K562 (cell line): ENCODE data around the gene FGF22. TPM values are rescaled to one million over a fixed set of nuclear protein-coding genes. Genes with fewer than 3 reads are reported as not detected.
A peak's percentile ranks its signal among the peaks of the same experiment; 100 is the strongest.

ENCODE experiments used
- BMI1 ChIP-seq: fragments of 150-350 bp; IDR thresholded peaks from 2 replicates; pipeline ENCODE4 v1.6.1; 2014; ENCODE audit warnings: low read length
- CREB3L1 ChIP-seq: fragments of 450-650 bp; IDR thresholded peaks from 2 replicates; pipeline ENCODE4 v1.6.1; 2014; ENCODE audit warnings: low read depth, mild to moderate bottlenecking, moderate library complexity, borderline replicate concordance
- FOXP1 ChIP-seq: sonication (generic); formaldehyde crosslinking; IDR thresholded peaks from 2 replicates; pipeline ENCODE4 v1.8.0; 2022; ENCODE audit warnings: mild to moderate bottlenecking, missing genetic modification reagents
- HDAC1 ChIP-seq, 2 experiments: fragments of 450-650 bp; IDR thresholded peaks; 2 replicates each; pipeline ENCODE4 v1.6.1; 2016 to 2017; ENCODE audit warnings: inconsistent platforms in 1 of 2, mild to moderate bottlenecking in 1 of 2, moderate library complexity in 1 of 2
- HLTF ChIP-seq: fragments of 450-650 bp; IDR thresholded peaks from 2 replicates; pipeline ENCODE4 v1.6.1; 2016
- HMGXB4 ChIP-seq: sonication (generic); formaldehyde crosslinking; IDR thresholded peaks from 2 replicates; pipeline ENCODE4 v1.8.1; 2023; ENCODE audit warnings: mild to moderate bottlenecking, missing genetic modification reagents
- KLF13 ChIP-seq: fragments of 450-650 bp; IDR thresholded peaks from 2 replicates; pipeline ENCODE4 v1.6.1; 2016; ENCODE audit warnings: missing genetic modification characterization, low read depth, mild to moderate bottlenecking, missing compliant biosample characterization, moderate library complexity, borderline replicate concordance
- MLLT1 ChIP-seq, 2 experiments: fragments of 450-650 bp; IDR thresholded peaks; 2 replicates each; pipeline ENCODE4 v1.6.1; 2016
- SIN3A ChIP-seq, 2 experiments: fragments of 150-350 bp in 1 of 2; IDR thresholded peaks; 2 replicates each; pipeline ENCODE4 v1.6.1; 2011 to 2016; ENCODE audit warnings: borderline replicate concordance in 2 of 2, low read depth in 2 of 2, low read length in 2 of 2, mild to moderate bottlenecking in 2 of 2, moderate library complexity in 2 of 2; ENCODE audit not compliant: control insufficient read depth in 1 of 2
- SMARCE1 ChIP-seq: fragments of 450-650 bp; IDR thresholded peaks from 2 replicates; pipeline ENCODE4 v1.7.1; 2016; ENCODE audit warnings: mild to moderate bottlenecking
- SP1 ChIP-seq: sonication (generic); formaldehyde crosslinking; IDR thresholded peaks from 2 replicates; pipeline ENCODE4 v1.8.1; 2022; ENCODE audit warnings: mild to moderate bottlenecking, missing genetic modification reagents
- STAG1 ChIP-seq: sonication (generic); formaldehyde crosslinking; IDR thresholded peaks from 2 replicates; pipeline ENCODE4 v1.5.0; 2020; ENCODE audit warnings: missing genetic modification reagents, borderline replicate concordance
- ZC3H11A ChIP-seq: IDR thresholded peaks from 2 replicates; pipeline ENCODE4 v1.6.1; 2012; ENCODE audit warnings: low read depth, low read length, improper control_type of control experiment
- ZNF217 ChIP-seq: sonication (generic); formaldehyde crosslinking; IDR thresholded peaks from 2 replicates; pipeline ENCODE4 v1.8.0; 2022; ENCODE audit warnings: mild to moderate bottlenecking, missing genetic modification reagents
- ZNF511 ChIP-seq: sonication (generic); formaldehyde crosslinking; IDR thresholded peaks from 2 replicates; pipeline ENCODE4 v1.8.0; 2022; ENCODE audit warnings: mild to moderate bottlenecking, missing genetic modification reagents
- ZSCAN32 ChIP-seq: fragments of 450-650 bp; formaldehyde crosslinking; IDR thresholded peaks from 2 replicates; pipeline ENCODE4 v1.4.0; 2020; ENCODE audit warnings: mild to moderate bottlenecking, moderate library complexity
- polyA plus RNA-seq, 8 experiments: library from polyadenylated mRNA; depleted of rRNA in 4 of 8; stranded (reverse) in 5 of 8; unstranded in 3 of 8; fragments of >200 nt; fragmentation: Nextera tagmentation in 2 of 8; fragmentation: Illumina TruSeq in 1 of 8; extraction: Ambion mirVana in 2 of 8; extraction: Trizol in 1 of 8; gene quantifications; 2 replicates each; pipeline versions ENCODE4 v1.2.1 to v1.2.3, GENCODE V29; 2011 to 2014; ENCODE audit warnings: inconsistent platforms in 1 of 8, missing spikeins in 1 of 8
- total RNA-seq, 7 experiments: library from RNA; depleted of rRNA in 6 of 7; stranded (reverse); fragments of >200 nt in 6 of 7; fragmentation: Illumina TruSeq in 2 of 7; extraction: Trizol in 2 of 7; gene quantifications; 2 replicates each; pipeline versions ENCODE4 v1.2.1 to v1.2.3, GENCODE V29; 2011 to 2021; ENCODE audit warnings: low replicate concordance in 1 of 7

Gene FGF22
- total and polyA plus RNA-seq, 9 of the 15 experiments (the other 6 are each of a cell fraction or from before 2014, with no cell fraction given), result 0.14 to 2.2 (median 0.86) TPM; not detected in 4

GRCh38 chr19:680287-681028 is 40.8 kb downstream of the FGF22 start (continued):
- TF ChIP-seq CREB3L1 (0 out of 2 replicates have a peak, but pooled peaks have one; percentile 30), FOXP1 (CRISPR knock-in tag) (no peak; the same call in 1 of the 2 replicates), BMI1 (no peak), SIN3A (IDR thresholded peaks at IDR 0.05; ENCODE audit: borderline replicate concordance in 2 of 2, control insufficient read depth in 1 of 2, low read depth in 2 of 2, low read length in 2 of 2) (peak in 1 of 2 experiments; percentile 80; a peak in 1 of 4 replicates), HMGXB4 (CRISPR knock-in tag) (peak; percentile 91; the same call in 1 of the 2 replicates), HDAC1 (IDR thresholded peaks at IDR 0.05) (peak in 1 of 2 experiments; percentile 94; a peak in 2 of 4 replicates), SP1 (CRISPR knock-in tag) (peak; percentile 70), KLF13 (tag) (no peak), MLLT1 (IDR thresholded peaks at IDR 0.05) (peak in 1 of 2 experiments; percentile 40; a peak in 1 of 4 replicates), ZNF217 (CRISPR knock-in tag) (no peak), ZNF511 (CRISPR knock-in tag) (no peak; the same call in 1 of the 2 replicates), STAG1 (no peak), SMARCE1 (peak; percentile 65), ZC3H11A (0 out of 2 replicates have a peak, but pooled peaks have one; percentile 45), ZSCAN32 (CRISPR knock-in tag) (peak; percentile 42; the same call in 1 of the 2 replicates), HLTF (0 out of 2 replicates have a peak, but pooled peaks have one; percentile 60)
